GM21367 (cell line): Measurements from ENCODE around the gene ARMC10.
"Not testable (repeated sequence)": the region's sequence is repeated elsewhere in the genome, so short reads cannot be mapped to it uniquely, and the experiment has no call there.

Source experiments
- ATAC-seq: cut with Tn5 transposase; IDR thresholded peaks from one replicate; pipeline ENCODE4 v1.9.1; 2021; ENCODE audit not compliant: unreplicated experiment

The ARMC10 gene

GRCh38 chr7:103121641-103122040 is 46.7 kb downstream of the ARMC10 start:
- ATAC-seq: no peak

DNA sequence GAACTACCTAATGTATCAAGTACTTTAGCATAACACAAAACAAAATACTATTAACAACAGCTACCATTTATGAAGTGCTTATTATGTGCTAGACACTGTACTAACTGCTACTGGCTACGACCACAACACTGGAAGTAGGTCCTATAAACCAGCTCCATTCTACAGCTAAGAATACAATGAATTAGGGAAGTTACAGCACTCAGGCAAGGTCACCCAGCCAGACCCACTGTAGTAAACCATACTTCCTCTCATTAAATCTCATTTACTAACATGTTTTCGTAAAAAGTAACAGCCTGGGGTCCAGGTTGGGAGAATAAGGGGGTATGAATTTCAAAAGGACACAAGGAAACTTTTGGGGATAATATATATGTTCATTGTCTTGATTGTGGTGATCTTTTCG is 48.6 kb downstream of the ARMC10 start:
- no peak for ATAC-seq

DNA sequence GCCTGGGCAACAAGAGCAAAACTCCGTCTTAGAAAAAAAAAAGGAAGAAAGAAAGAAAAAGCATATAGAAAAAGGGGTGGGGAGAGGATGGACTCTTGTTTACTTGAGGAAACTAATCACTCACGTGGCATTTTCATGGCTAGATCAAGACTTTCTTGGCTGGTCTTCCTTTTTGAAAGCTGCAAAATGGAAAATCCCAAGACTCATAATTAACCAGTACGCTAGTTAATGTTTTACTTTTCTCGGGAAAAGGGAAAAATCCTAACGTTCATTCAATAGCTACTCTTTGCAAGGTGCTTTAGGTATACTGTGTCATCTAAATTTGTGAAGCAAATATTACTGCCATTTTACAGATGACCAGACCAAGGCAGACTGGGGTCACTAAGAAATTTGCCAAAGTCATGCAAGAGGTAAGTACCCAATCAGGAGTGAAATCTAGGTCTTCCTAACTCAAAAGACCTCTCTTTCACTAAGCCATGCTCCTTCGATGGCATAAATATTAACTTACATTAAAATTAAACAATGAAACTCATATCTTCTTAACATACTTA is 49.6 kb downstream of the ARMC10 start:
- no peak for ATAC-seq

DNA sequence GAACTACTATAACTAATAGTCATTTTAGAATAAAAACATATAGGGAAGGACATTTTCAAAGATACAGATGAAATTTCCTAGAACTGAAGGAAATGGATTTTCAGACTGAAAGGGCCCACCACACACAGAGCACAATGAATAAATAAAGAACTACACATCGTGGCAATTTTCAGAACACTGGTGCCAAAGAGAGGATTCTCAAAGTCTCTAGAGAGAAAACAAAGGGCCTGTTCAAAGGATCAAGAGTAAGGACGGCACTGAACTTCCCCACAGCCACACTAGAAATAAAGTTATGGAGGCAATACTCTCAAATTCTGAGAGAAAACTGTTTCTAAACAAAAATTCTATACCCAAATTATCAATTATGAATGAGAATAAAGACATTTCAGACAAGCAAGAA is 52.1 kb downstream of the ARMC10 start:
- ATAC-seq: no peak

GRCh38 chr7:103129702-103130549 is 55.0 kb downstream of the ARMC10 start:
- no peak for ATAC-seq

- ATAC-seq: no peak
Measured at GRCh38 chr7:103130901-103131624, 56.1 kb downstream of the ARMC10 start.

GRCh38 chr7:103132995-103133688 is 58.2 kb downstream of the ARMC10 start:
- ATAC-seq: no peak

GRCh38 chr7:103134836-103135554 is 60.1 kb downstream of the ARMC10 start:
- ATAC-seq: no peak

GRCh38 chr7:103140061-103140460 is 65.1 kb downstream of the ARMC10 start:
- ATAC-seq: no peak

- ATAC-seq: no peak
Measured at GRCh38 chr7:103140685-103141084, 65.7 kb downstream of the ARMC10 start.

GRCh38 chr7:103141753-103142404 is 66.9 kb downstream of the ARMC10 start:
- no peak for ATAC-seq

- no peak for ATAC-seq
Measured at GRCh38 chr7:103142494-103142893, 67.6 kb downstream of the ARMC10 start.

GRCh38 chr7:103143868-103144267 is 68.9 kb downstream of the ARMC10 start:
- no peak for ATAC-seq

DNA sequence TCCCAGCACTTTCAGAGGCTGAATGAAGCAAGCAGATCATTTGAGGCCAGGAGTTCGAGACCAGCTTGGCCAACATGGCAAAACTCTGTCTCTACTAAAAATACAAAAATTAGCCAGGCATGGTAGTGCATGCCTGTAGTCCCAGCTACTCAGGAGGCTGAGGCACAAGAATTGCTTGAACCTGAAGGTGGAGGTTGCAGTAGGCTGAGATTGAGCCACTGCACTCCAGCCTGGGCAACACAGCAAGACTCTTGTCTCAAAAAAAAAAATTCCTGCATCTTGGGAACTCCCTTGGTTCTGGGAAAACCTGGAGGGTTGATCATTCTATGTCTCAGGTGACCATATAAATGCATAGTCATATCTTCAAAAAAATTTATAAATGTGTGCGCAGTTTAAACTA is 69.8 kb downstream of the ARMC10 start:
- not testable (repeated sequence) for ATAC-seq

DNA sequence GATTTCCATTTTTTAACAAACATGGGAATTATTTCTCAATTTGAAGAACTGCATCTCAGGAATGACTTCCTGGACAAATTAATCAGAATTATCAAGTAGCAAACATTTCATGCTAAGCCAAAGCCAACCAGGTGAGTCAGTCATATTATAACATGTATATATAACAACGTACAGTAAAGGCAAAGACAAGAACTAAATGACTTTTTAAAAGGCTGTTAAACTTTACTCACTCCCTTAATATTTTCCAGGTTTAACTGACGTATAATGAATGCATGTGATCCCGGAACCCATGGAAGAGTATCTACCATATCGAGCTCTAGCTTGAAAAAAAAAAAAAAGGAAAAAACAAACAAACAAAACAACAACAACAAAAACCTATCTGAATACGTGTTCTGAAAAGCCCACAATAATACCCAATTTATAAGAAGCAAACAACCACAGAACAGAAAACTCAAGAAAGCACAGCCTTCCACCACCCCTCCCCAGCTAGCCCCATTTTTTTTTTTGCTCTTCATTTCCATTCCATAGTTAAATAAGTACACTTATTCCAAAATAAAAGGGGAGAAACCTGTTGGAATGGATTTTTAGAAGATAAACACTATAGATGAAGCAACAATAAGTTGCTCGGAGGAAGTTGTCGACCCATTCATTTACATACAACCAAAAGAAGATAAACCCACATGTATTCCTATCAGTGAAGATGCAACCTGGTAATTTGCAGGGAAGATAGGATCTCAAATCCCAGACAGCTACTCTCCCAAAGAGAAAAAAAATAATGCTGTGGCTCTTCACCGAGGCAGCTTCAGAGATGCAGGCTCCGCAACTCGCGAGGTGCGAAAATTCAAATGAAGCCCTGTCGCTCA is 73.4 kb downstream of the ARMC10 start:
- no peak for ATAC-seq
